ENCODE measurements around the gene MORN2. TPM values are rescaled to one million over a fixed set of nuclear protein-coding genes. Genes with fewer than 3 reads are reported as not detected.

The MORN2 gene
- total RNA-seq, 4 donors from 2014 or later = 39.0 to 54.6 (median 47.3) TPM

DNA sequence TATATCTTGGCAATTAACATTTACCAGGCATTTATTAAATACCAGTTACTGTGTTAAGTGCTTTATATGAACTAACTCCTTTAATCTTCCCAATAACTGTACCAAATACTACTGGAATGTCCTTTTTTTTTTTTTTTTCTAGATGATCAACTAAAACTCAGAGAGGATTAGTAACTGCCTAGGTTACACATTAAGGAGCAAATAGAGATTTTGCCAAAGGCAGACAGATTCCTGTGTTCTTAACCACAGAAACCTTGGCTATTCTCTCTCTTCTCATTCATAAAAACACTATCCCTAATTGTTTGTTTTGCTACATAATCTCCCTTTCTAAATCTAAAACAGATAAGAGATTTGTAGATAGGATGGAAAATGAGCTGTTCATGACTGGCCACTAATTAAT, 13.3 kb upstream of the MORN2 start:
- TF ChIP-seq, protein P1, sequence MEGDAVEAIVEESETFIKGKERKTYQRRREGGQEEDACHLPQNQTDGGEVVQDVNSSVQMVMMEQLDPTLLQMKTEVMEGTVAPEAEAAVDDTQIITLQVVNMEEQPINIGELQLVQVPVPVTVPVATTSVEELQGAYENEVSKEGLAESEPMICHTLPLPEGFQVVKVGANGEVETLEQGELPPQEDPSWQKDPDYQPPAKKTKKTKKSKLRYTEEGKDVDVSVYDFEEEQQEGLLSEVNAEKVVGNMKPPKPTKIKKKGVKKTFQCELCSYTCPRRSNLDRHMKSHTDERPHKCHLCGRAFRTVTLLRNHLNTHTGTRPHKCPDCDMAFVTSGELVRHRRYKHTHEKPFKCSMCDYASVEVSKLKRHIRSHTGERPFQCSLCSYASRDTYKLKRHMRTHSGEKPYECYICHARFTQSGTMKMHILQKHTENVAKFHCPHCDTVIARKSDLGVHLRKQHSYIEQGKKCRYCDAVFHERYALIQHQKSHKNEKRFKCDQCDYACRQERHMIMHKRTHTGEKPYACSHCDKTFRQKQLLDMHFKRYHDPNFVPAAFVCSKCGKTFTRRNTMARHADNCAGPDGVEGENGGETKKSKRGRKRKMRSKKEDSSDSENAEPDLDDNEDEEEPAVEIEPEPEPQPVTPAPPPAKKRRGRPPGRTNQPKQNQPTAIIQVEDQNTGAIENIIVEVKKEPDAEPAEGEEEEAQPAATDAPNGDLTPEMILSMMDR (IDR thresholded peaks at IDR 0.05) = no peak
- no peak for TF ChIP-seq POLR2A (IDR thresholded peaks at IDR 0.05)
- intact Hi-C loops (cut with DNase I) = no loop called here
- Histone ChIP-seq H3K4me3 (replicated peaks in 1 of 3) (no peak overlapping the region), H3K9me3 (no peaks in the 10 kb centered on the region), H3K4me1 (no peaks in the 10 kb centered on the region), H3K36me3 (peaks cover 9 to 39% of the 10 kb centered on the region in 2 donors), H3K27ac (no peak overlapping the region), H3K27me3 (no peaks in the 10 kb centered on the region)
- no peak for DNase-seq

DNA sequence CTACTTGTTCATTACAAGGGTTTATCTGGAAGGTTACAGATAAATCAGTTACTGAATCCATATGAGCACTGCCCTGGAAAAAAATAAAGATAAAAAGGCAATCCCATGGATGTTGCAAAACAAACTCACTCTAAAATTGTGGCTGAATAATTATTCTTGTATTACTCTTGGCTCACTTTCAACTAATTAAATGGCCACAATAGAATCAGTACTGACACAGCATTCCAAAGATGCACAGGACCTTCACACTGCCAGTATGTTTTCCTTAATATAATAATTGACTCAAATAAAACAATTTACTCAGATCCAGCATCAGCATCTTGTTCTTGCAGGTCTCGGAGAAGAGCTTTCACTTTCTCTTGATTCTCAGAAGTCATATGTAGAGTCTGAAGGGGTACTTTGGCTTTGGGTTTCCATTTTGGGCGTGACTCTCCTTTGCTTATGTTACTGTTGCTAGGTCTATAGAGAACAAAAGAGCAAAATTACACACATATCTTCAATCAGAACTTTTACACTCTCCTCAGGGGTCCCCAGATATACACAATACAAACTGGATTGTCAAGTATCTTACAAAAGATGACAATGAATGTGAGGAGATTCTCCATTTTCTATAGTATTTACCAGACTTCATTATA, 12.6 kb upstream of the MORN2 start:
- H3K4me1 ChIP-seq = no peaks in the 10 kb centered on the region
- no peak overlapping the region for H3K4me3 ChIP-seq (replicated peaks in 1 of 3)
- H3K36me3 ChIP-seq = peaks cover 9 to 35% of the 10 kb centered on the region in 2 donors
- no peak for DNase-seq
- no peak overlapping the region for H3K27ac ChIP-seq
- no peaks in the 10 kb centered on the region for H3K27me3 ChIP-seq
- 81 to 91% methylated on average over 2 of the region's 2 CpGs for WGBS, 2 donors
- intact Hi-C loops (cut with DNase I) = no loop called here
- no peak for TF ChIP-seq POLR2A (IDR thresholded peaks at IDR 0.05)
- TF ChIP-seq, protein P1 (IDR thresholded peaks at IDR 0.05) = no peak
- no peaks in the 10 kb centered on the region for H3K9me3 ChIP-seq

DNA sequence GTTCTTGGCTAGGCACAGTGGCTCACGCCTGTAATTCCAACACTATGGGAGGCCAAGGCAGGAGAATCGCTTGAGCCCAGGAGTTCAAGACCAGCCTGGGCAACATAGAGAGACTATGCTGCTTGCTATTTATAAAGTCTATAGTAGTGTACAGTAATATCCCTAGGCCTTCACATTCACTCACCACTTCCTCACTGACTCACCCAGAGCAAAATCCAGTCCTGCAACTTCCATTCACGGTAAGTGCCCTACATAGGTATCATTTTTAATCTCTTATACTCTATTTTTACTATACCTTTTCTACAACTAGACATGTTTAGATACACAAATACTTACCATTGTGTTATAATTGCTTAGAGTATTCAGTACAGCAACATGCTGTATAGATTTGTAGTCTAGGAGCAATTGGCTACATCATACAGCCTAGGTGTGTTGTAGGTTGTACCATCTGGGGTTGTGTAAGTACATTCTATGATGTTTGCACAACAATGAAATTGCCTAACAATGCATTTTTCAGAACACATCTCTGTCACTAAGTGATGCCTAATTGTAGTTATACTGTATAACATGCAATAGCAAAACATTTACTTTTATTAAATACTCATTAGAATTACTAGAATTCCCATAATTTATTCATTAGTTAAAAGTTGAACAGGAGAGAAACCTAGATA, 8.9 kb upstream of the MORN2 start:
- WGBS, 2 donors = 92 to 94% methylated on average over 3 of the region's 3 CpGs
- Histone ChIP-seq H3K9me3 (no peaks in the 10 kb centered on the region), H3K27ac (no peak overlapping the region), H3K4me1 (no peaks in the 10 kb centered on the region), H3K27me3 (no peaks in the 10 kb centered on the region), H3K4me3 (replicated peaks in 1 of 3) (no peak overlapping the region), H3K36me3 (peaks cover 0 to 16% of the 10 kb centered on the region in 2 donors)
- DNase-seq = no peak
- TF ChIP-seq POLR2A (IDR thresholded peaks at IDR 0.05) = no peak
- TF ChIP-seq, protein P1 (IDR thresholded peaks at IDR 0.05) = no peak
- intact Hi-C loops (cut with DNase I) = no loop called here

DNA sequence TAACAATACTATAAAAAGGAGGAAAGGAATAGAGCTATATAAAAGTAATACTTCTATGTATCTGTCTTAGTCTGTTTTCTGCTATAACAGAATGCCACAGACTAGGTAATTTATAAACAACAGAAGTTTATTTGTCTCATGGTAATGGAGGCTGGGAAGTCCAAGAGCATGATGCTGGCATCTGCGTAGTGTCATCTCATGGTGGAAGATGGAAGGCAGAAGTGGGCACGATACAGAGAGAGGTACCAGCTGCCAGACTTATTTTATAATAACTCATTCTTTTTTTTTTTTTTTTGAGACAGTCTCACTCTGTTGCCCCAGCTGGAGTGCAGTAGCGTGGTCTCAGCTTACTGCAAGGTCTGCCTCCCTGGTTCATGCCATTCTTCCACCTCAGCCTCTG, 4.3 kb upstream of the MORN2 start:
- TF ChIP-seq POLR2A (IDR thresholded peaks at IDR 0.05) = no peak
- TF ChIP-seq, protein P1 (IDR thresholded peaks at IDR 0.05) = no peak
- no peaks in the 10 kb centered on the region for H3K9me3 ChIP-seq
- peaks cover 0 to 5% of the 10 kb centered on the region in 2 donors for H3K4me1 ChIP-seq
- no peak overlapping the region for H3K4me3 ChIP-seq (replicated peaks in 1 of 3)
- H3K36me3 ChIP-seq = peaks cover 0 to 7% of the 10 kb centered on the region in 2 donors
- intact Hi-C loops (cut with DNase I) = no loop called here
- H3K27me3 ChIP-seq = no peaks in the 10 kb centered on the region
- DNase-seq = no peak
- H3K27ac ChIP-seq = no peak overlapping the region
- WGBS, 2 donors = 97% methylated on average over 3 of the region's 3 CpGs

DNA sequence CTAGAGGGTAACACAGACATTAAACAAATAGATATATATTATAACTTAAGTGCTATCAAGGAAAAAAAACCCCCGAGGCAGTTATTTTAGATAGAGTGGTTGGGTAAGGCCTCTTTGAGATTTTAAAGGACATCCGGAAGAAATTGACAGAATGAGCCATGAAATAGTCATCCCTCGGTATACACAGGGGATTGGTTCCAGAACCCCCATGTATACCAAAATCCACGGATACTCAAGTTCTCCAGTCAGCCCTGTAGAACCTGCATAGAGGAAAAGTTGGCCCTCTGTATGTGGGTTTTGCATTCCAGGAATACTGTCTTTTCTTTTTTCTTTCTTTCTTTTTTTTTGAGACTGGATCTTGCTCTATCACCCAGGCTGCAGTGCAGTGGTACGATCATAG, 2.0 kb upstream of the MORN2 start:
- intact Hi-C loops (cut with DNase I) = no loop called here
- no peak for DNase-seq
- WGBS, 2 donors = 76 to 78% methylated on average over 5 of the region's 5 CpGs
- Histone ChIP-seq H3K9me3 (no peaks in the 10 kb centered on the region), H3K4me3 (replicated peaks in 1 of 3) (no peak overlapping the region), H3K36me3 (no peaks in the 10 kb centered on the region), H3K27ac (no peak overlapping the region), H3K27me3 (no peaks in the 10 kb centered on the region), H3K4me1 (peaks cover 0 to 5% of the 10 kb centered on the region in 2 donors)
- TF ChIP-seq, protein P1 (IDR thresholded peaks at IDR 0.05) = no peak
- no peak for TF ChIP-seq POLR2A (IDR thresholded peaks at IDR 0.05)
